Fibroblast of skin of left biceps (primary cell): ENCODE results near the gene SMOC1.

Source experiments
- DNase-seq, 2 experiments: peaks; one replicate each; pipeline ENCODE4 v3.0.0-alpha.2; 2013; ENCODE audit warnings: low read depth in 2 of 2

SMOC1 gene

GRCh38 chr14:69879175-69880043 lies at the start of gene SMOC1:
TSS of gene SMOC1 (plus strand) at chr14:69879416. CDS start at chr14:69879679, 263 bp downstream.
- DNase-seq = no peak

GRCh38 chr14:69838881-69839416 lies 40.3 kb upstream of the SMOC1 start:
- DNase-seq = no peak

GRCh38 chr14:69839661-69840060 lies 39.6 kb upstream of the SMOC1 start:
- no peak for DNase-seq

GRCh38 chr14:69841656-69842055 lies 37.6 kb upstream of the SMOC1 start:
- no peak for DNase-seq

- DNase-seq = no peak
Measured at GRCh38 chr14:69842686-69843420, 36.4 kb upstream of the SMOC1 start.

- DNase-seq = no peak
Measured at GRCh38 chr14:69844171-69844570, 35.0 kb upstream of the SMOC1 start.

- DNase-seq = no peak
Measured at GRCh38 chr14:69845050-69845581, 34.1 kb upstream of the SMOC1 start.

GRCh38 chr14:69845787-69846186 lies 33.4 kb upstream of the SMOC1 start:
- no peak for DNase-seq

GRCh38 chr14:69848156-69848555 lies 31.1 kb upstream of the SMOC1 start:
- DNase-seq = no peak

- DNase-seq = no peak
Measured at GRCh38 chr14:69848903-69849391, 30.3 kb upstream of the SMOC1 start.

- no peak for DNase-seq
Measured at GRCh38 chr14:69850086-69850735, 29.0 kb upstream of the SMOC1 start.

GRCh38 chr14:69850736-69851112 lies 28.5 kb upstream of the SMOC1 start:
- DNase-seq = no peak

GRCh38 chr14:69852531-69853321 lies 26.5 kb upstream of the SMOC1 start:
- no peak for DNase-seq

- DNase-seq = no peak
Measured at GRCh38 chr14:69853774-69854173, 25.4 kb upstream of the SMOC1 start.

- DNase-seq = no peak
Measured at GRCh38 chr14:69854598-69854997, 24.6 kb upstream of the SMOC1 start.

GRCh38 chr14:69855180-69855832 lies 23.9 kb upstream of the SMOC1 start:
- DNase-seq = no peak

GRCh38 chr14:69858801-69859200 lies 20.4 kb upstream of the SMOC1 start:
- DNase-seq = no peak

GRCh38 chr14:69859591-69859990 lies 19.6 kb upstream of the SMOC1 start:
- no peak for DNase-seq

- no peak for DNase-seq
Measured at GRCh38 chr14:69860221-69860620, 19.0 kb upstream of the SMOC1 start.

- no peak for DNase-seq
Measured at GRCh38 chr14:69861025-69861569, 18.1 kb upstream of the SMOC1 start.
